GM19099 (cell line): Measurements from ENCODE around the gene OR2AE1.

Experiments
- POLR2A ChIP-seq: IDR thresholded peaks from 3 replicates; pipeline ENCODE4 v1.6.1; 2011; ENCODE audit warnings: low read depth; ENCODE audit not compliant: insufficient read length; ENCODE audit errors: extremely low read depth

OR2AE1 gene

DNA sequence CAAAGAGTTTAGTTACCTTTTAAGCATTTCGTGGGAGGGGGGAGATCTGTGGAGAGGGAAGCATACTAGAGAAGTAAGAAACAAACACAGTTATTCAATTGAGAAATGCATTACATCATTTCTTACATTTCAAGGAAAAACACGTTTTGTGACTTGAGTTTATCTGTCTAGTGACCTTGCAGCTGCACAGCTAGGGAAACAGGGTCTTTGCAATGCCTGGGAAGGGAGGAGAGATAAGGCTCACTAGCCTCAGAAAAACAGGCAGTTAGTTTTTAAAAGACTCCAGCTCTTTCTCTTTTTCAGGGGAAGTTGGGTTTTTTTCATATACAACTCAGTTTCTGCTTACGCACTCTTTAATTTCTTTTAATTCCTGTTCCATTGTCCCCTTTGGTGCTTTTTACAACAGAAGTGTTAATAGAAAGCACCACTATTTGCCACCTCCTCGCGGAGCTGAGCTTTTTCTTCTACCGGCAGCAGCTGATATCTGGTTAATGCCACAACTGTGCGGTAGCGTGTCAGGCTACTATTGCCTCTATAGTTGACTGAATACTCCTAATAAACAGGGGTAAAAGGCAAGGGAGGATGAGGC is 43.5 kb downstream of the OR2AE1 start:
- TF ChIP-seq POLR2A: no peak

DNA sequence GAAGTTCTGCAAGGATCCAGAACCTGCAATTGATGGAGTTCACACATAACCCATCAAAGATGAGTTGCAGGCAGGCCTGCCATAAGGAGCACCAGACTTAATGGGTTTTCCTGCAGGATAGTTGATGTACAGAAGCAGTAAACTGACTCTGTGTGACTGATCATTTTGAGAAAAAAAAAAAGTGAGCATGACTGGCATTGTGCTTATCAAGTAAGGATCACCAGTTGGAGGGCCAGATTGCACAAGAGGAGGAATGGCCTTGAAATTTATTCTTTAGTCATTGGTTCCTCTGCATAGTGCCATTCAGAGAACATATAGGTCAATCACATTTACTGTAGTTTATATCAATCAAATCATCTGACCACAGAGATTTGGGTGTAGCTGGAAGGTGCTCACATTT is 45.2 kb downstream of the OR2AE1 start:
- no peak for TF ChIP-seq POLR2A

- no peak for TF ChIP-seq POLR2A
Observed at GRCh38 chr7:99829524-99830160, 47.2 kb downstream of the OR2AE1 start.

GRCh38 chr7:99828811-99829210 is 48.0 kb downstream of the OR2AE1 start:
- no peak for TF ChIP-seq POLR2A

GRCh38 chr7:99827040-99827778 is 49.6 kb downstream of the OR2AE1 start:
- no peak for TF ChIP-seq POLR2A
